HepG2 (cell line): ENCODE data around the gene UACA. TPM values are rescaled to one million over a fixed set of nuclear protein-coding genes. Genes with fewer than 3 reads are reported as not detected.
A peak's percentile ranks its signal among the peaks of the same experiment; 100 is the strongest.

Source experiments
- ATAC-seq: fragments of 200-7000 bp; cut with Tn5 transposase; 3 replicates; pipeline ENCODE4 v1.9.1; 2020; ENCODE audit warnings: mild to moderate bottlenecking, moderate library complexity
- BruUV-seq: library from RNA; stranded (reverse); fragments of 400-500 nt; replicated peaks from 2 replicates; lab custom pipeline; 2021; lab: Mats Ljungman, UMichigan
- CTCF ChIA-PET: fragments of 300-600 bp; formaldehyde crosslinking; extraction: SDS; loops from one replicate; lab custom pipeline; 2021; ENCODE audit warnings: low total read pairs, inconsistent platforms, low intra/inter-chr PET ratio; lab: Yijun Ruan, JAX
- POLR2A ChIA-PET: fragments of 350-600 bp; sonication (Branson Sonifier 250); formaldehyde crosslinking; loops from one replicate; lab custom pipeline; 2020; ENCODE audit warnings: antibody characterized with exemption, inconsistent platforms; lab: Yijun Ruan, JAX
- DNase-seq: peaks from one replicate; pipeline ENCODE4 v3.0.0-alpha.2; 2015; ENCODE audit warnings: low spot score
- FAIRE-seq: peaks from 3 replicates; lab custom pipeline; 2011; peaks lifted over from hg19 to GRCh38; lab: Jason Lieb, UNC
- H2AFZ ChIP-seq: one replicate; pipeline ENCODE4 v1.6.1; 2011; ENCODE audit warnings: low read length, inconsistent platforms
- H3K27ac ChIP-seq: fragments of 300-600 bp; 3 replicates; pipeline ENCODE4 v1.8.0; 2011; ENCODE audit warnings: mixed run types, mild to moderate bottlenecking, mixed read lengths, low read length, inconsistent platforms; ENCODE audit not compliant: insufficient read depth; ENCODE audit errors: extremely low read length
- H3K27me3 ChIP-seq, 2 experiments: fragments of 200-600 bp in 1 of 2; 2 replicates in 1 of 2; 3 replicates in 1 of 2; pipeline versions ENCODE4 v1.6.0 to v1.8.0; 2011; ENCODE audit warnings: low read length in 2 of 2, mild to moderate bottlenecking in 2 of 2, moderate library complexity in 2 of 2, inconsistent platforms in 1 of 2; ENCODE audit not compliant: insufficient read depth in 2 of 2, control insufficient read depth in 1 of 2
- H3K36me3 ChIP-seq, 2 experiments: fragments of 200-600 bp in 1 of 2; replicated peaks in 1 of 2; 2 replicates in 1 of 2; 3 replicates in 1 of 2; pipeline versions ENCODE4 v1.5.1 to v1.8.0; 2011; ENCODE audit warnings: low read length in 2 of 2, inconsistent platforms in 1 of 2; ENCODE audit not compliant: insufficient read depth in 2 of 2, control insufficient read depth in 1 of 2
- H3K4me1 ChIP-seq: 2 replicates; pipeline ENCODE4 v1.5.1; 2012; ENCODE audit warnings: low read length, inconsistent platforms; ENCODE audit not compliant: insufficient read depth
- H3K4me2 ChIP-seq: 2 replicates; pipeline ENCODE4 v1.6.0; 2011; ENCODE audit warnings: low read depth, low read length, inconsistent platforms
- H3K4me3 ChIP-seq, 3 experiments: fragments of 200-600 bp in 1 of 3; sonication (generic), shearing (Covaris generic) in 1 of 3; replicated peaks in 1 of 3; 2 replicates each; pipeline ENCODE4 v1.5.1; 2011 to 2016; ENCODE audit warnings: low read length in 3 of 3, inconsistent platforms in 2 of 3, low read depth in 2 of 3, mild to moderate bottlenecking in 2 of 3, control low read depth in 1 of 3, mixed read lengths in 1 of 3; ENCODE audit not compliant: insufficient read depth in 1 of 3
- H3K79me2 ChIP-seq: one replicate; pipeline ENCODE4 v1.6.1; 2011; ENCODE audit warnings: low read length, inconsistent platforms; ENCODE audit not compliant: insufficient read depth
- H3K9ac ChIP-seq: 2 replicates; pipeline ENCODE4 v1.6.0; 2011; ENCODE audit warnings: mild to moderate bottlenecking, low read depth, low read length, inconsistent platforms; ENCODE audit not compliant: insufficient read depth
- H3K9me3 ChIP-seq: 2 replicates; pipeline ENCODE4 v1.5.1; 2012; ENCODE audit warnings: mild to moderate bottlenecking, low read length
- H4K20me1 ChIP-seq: 2 replicates; pipeline ENCODE4 v1.6.0; 2011; ENCODE audit warnings: inconsistent platforms, mild to moderate bottlenecking, low read length, moderate library complexity; ENCODE audit not compliant: insufficient read depth
- FOXJ3 ChIP-seq: sonication (generic); formaldehyde crosslinking; IDR thresholded peaks from 2 replicates; pipeline ENCODE4 v1.4.0; 2020; ENCODE audit warnings: missing genetic modification reagents, mild to moderate bottlenecking, borderline replicate concordance
- MAFK ChIP-seq, 2 experiments: IDR thresholded peaks in 1 of 2; conservative IDR thresholded peaks in 1 of 2; 2 replicates each; pipeline ENCODE4 v1.6.1; 2011; ENCODE audit warnings: improper control_type of control experiment in 2 of 2, low read length in 2 of 2
- ZBTB49 ChIP-seq: sonication (generic); formaldehyde crosslinking; IDR thresholded peaks from 2 replicates; pipeline ENCODE4 v1.4.0; 2020; ENCODE audit warnings: missing genetic modification reagents, borderline replicate concordance
- WGBS: methylation state at CpG from one replicate; pipeline ENCODE4 v1.1.6; 2017; ENCODE audit warnings: low lambda C conversion rate; 5-methylcytosine and 5-hydroxymethylcytosine counted together
- in situ Hi-C: cut with HindIII; loops from 2 replicates; pipeline ENCODE4 v1.10.0; 2017; ENCODE audit warnings: low pct_unique_long_range_greater_than_20kb; ENCODE audit not compliant: extremely low pct_ligation_motif_present
- intact Hi-C: fragments of 100-400 bp; cut with micrococcal nuclease; formaldehyde crosslinking; loops from one replicate; pipeline ENCODE4 v1.10.0; 2022; ENCODE audit not compliant: unreplicated experiment
- polyA plus RNA-seq, 8 experiments: library from polyadenylated mRNA; depleted of rRNA in 3 of 8; stranded (reverse) in 7 of 8; unstranded in 1 of 8; fragments of >200 nt; fragmentation: Illumina TruSeq in 4 of 8; extraction: Trizol in 4 of 8; gene quantifications; 2 replicates each; pipeline versions ENCODE4 v1.2.1 to v1.2.3, GENCODE V29; 2011 to 2016; ENCODE audit warnings: low read depth in 4 of 8, missing spikeins in 1 of 8, mixed read lengths in 1 of 8; ENCODE audit not compliant: insufficient read depth in 1 of 8
- total RNA-seq, 5 experiments: library from RNA; depleted of rRNA; stranded (reverse); fragments of >200 nt; fragmentation: Illumina TruSeq; extraction: Trizol; gene quantifications; 2 replicates each; pipeline ENCODE4 v1.2.3, GENCODE V29; 2016; ENCODE audit warnings: low read depth in 1 of 5
- TF ChIP-seq, protein P1 (sequence below): sonication (generic); formaldehyde crosslinking; conservative IDR thresholded peaks from 2 replicates; pipeline ENCODE4 v1.8.0; 2022; ENCODE audit warnings: missing genetic modification reagents

UACA gene
- total and polyA plus RNA-seq, 2 of the 13 experiments (the other 11 are each of a cell fraction or from before 2014, with no cell fraction given) = 17.8 to 39.2 TPM

- no peak for FAIRE-seq
- intact Hi-C loops (no loop called here), in situ Hi-C loops (no loop called here)
- H3K79me2 ChIP-seq = no peaks in the 10 kb centered on the region
- peaks cover 0 to 4% of the 10 kb centered on the region in 2 experiments; a peak in 1 of 5 replicates for H3K36me3 ChIP-seq
- WGBS = 96% methylated on average over 4 of the region's 4 CpGs
- TF ChIP-seq FOXJ3 (CRISPR knock-in tag) (no peak), ZBTB49 (CRISPR knock-in tag) (no peak), MAFK (conservative IDR thresholded peaks at IDR 0.05 in 1 of 2, IDR thresholded peaks at IDR 0.05 in 1 of 2; ENCODE audit: low read length in 2 of 2) (peak in 1 of 2 experiments; percentile 37; a peak in 1 of 4 replicates)
- TF ChIP-seq, protein P1, sequence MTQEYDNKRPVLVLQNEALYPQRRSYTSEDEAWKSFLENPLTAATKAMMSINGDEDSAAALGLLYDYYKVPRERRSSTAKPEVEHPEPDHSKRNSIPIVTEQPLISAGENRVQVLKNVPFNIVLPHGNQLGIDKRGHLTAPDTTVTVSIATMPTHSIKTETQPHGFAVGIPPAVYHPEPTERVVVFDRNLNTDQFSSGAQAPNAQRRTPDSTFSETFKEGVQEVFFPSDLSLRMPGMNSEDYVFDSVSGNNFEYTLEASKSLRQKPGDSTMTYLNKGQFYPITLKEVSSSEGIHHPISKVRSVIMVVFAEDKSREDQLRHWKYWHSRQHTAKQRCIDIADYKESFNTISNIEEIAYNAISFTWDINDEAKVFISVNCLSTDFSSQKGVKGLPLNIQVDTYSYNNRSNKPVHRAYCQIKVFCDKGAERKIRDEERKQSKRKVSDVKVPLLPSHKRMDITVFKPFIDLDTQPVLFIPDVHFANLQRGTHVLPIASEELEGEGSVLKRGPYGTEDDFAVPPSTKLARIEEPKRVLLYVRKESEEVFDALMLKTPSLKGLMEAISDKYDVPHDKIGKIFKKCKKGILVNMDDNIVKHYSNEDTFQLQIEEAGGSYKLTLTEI (CRISPR knock-in tag) = no peak
- TF ChIP-seq, all 625 proteins: peak for 1
- no TSS peak for BruUV-seq
- Histone ChIP-seq H3K4me1 (peaks cover 8% of the 10 kb centered on the region), H2AFZ (no peak overlapping the region), H3K9ac (no peak overlapping the region), H3K27me3 (no peaks in the 10 kb centered on the region; a peak in 1 of 5 replicates), H3K4me3 (no peak overlapping the region), H3K27ac (no peak overlapping the region), H3K4me2 (no peak overlapping the region), H3K9me3 (no peaks in the 10 kb centered on the region), H4K20me1 (no peaks in the 10 kb centered on the region)
- ATAC-seq (no peak), DNase-seq (no peak)
- ChIA-PET POLR2A (no interaction called here), CTCF (no interaction called here)
Measured at GRCh38 chr15:70669006-70669602, 94.3 kb downstream of the UACA start.
